GM21717 (cell line): Measurements from ENCODE around the gene PPP1R2C.

Source experiments
- ATAC-seq: cut with Tn5 transposase; IDR thresholded peaks from one replicate; pipeline ENCODE4 v1.9.1; 2021; ENCODE audit warnings: mild to moderate bottlenecking, moderate library complexity; ENCODE audit not compliant: unreplicated experiment

The PPP1R2C gene

GRCh38 chrX:42751573-42751972 is 26.4 kb downstream of the PPP1R2C start:
- ATAC-seq = no peak

- no peak for ATAC-seq
These were observed 29.7 kb downstream of the PPP1R2C start for GRCh38 chrX:42748067-42748850.

DNA sequence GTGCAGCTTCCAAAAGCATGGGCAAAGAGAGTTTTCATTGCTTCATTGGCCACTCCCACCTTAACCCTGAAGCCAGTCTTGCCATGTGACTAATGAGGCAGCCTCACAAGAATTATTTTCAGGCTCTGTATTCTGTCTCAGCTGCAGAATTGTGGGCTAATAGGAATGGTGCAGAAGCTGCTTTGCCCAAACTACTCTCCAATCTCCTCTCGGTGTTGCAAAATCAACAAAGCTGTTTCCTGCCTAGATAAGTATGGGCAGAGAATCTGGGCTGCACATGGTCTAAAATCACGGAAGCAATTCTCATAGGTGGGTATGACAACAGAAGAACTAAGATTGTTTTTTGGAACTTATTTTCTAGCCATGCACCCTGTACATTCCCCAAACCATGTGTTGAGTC is 31.4 kb downstream of the PPP1R2C start:
- no peak for ATAC-seq

- ATAC-seq = no peak
These were observed 37.5 kb downstream of the PPP1R2C start for GRCh38 chrX:42740456-42740855.

GRCh38 chrX:42739741-42740140 is 38.2 kb downstream of the PPP1R2C start:
- ATAC-seq = no peak

DNA sequence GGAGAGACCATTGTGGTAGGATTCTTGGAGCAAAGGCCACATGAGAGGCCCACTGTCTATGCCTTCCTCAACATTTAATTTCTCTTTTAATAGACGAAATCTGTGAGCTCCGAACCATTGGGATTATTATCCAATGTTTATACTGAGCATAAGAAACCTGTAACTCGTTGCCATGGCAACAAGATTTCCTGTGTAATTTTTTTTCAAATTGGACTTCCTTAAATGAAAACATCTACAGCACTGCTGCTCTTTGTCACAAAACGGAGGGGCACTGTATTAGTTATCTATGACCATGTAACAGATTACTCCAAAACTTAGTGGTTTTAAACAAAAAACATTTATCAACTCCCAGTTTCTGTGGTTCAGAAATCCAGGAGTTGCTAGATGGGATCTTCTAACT is 38.7 kb downstream of the PPP1R2C start:
- no peak for ATAC-seq

DNA sequence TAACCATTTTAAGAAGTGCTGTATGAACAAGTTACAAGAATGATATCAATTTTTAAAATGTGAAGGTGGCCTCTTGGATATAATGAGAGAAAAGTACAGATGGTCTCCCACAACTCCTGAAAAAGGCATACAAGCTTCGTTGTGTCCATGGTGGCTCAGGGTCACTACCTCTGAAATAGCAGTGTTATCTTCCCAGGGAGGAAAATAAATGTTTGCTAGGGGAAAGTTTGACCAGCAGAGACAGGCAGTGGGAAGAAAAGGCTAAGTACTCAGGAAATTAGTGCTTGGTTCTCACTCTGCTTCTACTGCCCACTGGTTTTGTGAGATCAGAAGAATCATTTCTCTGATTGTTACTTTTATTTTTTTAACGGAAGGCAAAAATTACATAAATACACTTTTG is 39.4 kb downstream of the PPP1R2C start:
- no peak for ATAC-seq

GRCh38 chrX:42735250-42735649 is 42.7 kb downstream of the PPP1R2C start:
- ATAC-seq = no peak

DNA sequence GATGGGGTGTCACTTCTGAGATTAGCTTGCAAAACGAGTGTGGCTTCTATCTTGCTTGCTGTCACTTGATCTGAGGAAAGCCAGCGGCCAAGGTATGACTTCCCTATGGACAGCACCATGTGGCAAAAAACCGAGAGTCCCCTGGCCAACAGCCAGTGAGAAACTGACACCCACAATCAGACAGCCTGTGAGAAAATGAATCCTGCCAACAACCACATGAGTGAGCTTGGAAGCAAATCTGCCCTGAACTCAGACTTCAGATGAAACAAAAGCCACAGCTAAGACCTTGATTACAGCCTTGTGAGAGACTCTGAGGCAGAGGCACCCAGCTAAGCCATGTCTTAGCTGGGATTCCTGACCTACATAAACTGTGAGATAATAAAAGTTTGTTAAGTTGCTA is 45.5 kb downstream of the PPP1R2C start:
- no peak for ATAC-seq
